ENCODE measurements around the gene PSMD1.
"Not testable (repeated sequence)": the region's sequence is repeated elsewhere in the genome, so short reads cannot be mapped to it uniquely, and the experiment has no call there.

PSMD1 gene

DNA sequence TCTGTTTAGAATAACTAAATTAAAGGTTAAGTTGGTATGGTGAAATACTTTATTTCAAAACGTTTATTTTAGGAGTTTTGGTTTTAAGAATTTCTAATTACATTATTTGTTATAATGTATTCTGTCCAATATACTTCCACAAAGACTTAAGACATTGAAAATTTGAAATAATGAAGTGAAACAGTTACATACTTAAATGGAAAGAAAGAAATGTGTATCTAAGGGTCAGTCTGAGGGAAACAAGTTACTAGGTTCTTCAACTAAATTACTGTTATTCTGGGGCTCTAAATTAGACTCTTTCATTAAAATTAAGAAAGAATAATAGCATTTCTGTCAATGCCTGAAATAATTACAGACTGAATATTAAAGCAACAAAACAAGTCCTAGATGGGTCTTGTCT, 60.5 kb downstream of the PSMD1 start:
- no peak for DNase-seq (ENCODE audit: low read depth)

DNA sequence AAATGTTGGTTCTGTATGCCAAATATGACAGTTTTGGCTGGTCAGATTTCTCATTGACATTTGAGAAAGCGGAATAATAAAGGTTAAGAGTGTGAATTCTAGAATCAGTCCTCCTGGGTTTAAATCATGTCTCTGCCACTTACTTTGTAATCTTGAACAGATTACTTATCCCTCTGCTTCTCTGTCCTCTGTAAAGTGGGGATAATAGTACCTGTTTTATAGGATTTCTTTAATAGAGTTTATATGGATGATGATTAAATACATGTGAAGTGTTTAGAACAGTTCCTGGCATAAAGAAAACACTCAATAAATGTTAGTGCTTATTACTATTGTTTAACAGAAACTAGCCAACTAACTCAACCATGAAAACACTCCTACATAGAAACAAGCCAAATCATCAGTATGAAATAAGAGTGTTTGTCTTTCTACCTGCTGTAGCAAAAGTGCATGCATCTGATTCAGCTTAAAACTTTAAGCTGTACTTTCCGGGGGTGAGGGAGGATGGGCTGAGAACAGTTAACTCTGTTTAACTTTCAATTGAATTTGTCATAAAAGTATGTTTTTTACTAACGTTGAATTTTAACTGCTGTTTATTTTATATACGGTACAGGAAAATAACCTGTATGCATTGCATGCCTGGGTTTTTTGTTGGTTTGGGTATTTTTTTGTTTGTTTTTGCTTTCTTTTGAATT, 61.4 kb downstream of the PSMD1 start:
- no peak for DNase-seq (ENCODE audit: low read depth)

DNA sequence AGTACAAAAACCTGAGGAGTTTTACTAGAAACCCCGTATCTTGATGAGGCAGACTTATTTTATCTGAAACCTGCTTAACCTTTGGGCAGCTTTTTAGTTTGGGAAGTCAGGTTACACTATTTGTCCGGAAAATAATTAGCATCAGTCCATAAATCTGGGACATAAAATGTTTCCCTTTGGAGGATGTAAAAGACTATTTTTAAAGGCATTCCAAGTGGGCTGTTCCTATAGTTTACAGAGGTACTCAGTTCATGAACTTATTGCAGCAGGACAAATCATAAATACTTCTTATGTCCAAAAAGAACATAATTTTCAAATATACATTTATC, 61.9 kb downstream of the PSMD1 start:
- no peak for DNase-seq (ENCODE audit: low read depth)

DNA sequence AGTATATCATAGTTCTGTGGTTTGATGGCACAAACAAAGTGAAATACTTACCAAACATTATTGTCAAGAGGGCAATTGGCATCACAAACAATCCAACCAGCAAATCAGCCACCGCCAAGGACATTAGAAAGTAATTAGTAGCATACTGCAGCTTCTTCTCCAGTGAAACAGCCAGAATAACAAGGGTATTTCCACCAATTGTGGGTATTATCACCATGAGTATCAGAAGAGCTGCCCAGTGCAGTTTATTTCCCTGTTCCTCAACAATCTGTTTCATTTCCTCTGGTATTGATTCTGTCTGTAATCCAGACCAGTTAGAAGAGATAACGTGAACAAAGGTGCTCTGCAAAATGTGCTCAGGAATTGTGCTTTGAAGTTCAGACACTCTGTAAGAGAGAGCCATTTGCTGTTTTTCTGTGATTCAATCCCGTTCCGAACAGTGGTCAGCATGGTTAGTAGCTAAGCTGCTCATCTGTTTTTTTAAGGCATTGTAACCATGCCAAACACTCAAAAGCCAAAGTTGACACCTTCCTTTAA, 66.8 kb downstream of the PSMD1 start:
- DNase-seq (ENCODE audit: low read depth), result no peak

DNA sequence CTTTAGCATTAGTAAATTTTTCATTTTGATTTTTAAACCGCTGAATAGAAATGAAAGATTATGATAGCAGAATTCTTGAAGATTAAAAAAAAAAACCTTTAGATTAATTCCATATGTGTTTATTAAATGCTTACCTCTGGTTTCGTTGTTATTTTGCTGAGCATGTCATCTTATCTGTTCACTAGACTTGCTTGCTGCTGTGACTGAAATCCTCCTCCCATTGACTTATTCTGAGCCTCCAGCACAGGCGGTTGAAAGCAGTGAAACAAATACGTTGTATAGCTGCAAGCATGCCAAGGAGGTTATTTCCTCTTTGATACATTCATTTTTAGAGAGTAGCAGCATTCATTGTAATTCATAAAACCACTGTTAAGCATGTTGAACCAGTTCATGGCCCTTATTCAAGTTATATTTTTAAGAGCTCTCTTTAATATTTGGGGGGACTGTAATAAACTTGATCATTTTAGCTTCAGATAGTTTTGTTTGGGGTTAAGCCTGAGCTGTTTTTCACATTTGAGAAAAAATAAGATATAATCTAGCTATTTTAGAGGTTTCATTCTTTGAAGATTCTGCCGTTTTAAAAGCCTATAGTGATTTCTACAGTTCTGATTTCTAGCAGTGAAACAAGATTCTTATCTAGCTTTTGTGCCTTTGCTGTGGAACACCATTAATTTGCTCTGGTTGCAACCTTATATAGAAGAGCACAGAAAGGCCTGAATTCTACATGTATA, 68.3 kb downstream of the PSMD1 start, which contains the start of gene HTR2B:
TSS of gene HTR2B (minus strand) at position 205 of the 731 bp plus-strand sequence. CDS start 1,278 bp downstream, outside the sequence.
- no peak for DNase-seq (ENCODE audit: low read depth)

DNA sequence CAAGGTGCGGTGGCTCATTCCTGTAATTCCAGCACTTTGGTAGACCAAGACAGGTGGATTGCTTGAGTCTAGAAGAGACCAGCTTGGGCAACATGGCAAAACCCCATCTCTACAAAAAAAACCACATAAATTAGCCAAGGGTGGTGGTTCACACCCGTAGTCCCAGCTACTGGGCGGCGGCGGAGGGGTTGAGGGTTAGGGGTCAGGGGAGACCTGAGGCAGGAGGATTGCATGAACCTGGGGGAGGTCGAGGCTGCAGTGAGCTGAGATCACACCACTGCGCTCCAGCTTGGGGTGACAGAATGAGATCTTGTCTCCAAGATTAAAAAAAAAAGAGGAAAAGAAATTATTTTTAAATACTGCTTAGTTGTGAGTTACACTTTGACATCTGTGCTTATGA, 69.5 kb downstream of the PSMD1 start:
- no peak for DNase-seq (ENCODE audit: low read depth)

DNA sequence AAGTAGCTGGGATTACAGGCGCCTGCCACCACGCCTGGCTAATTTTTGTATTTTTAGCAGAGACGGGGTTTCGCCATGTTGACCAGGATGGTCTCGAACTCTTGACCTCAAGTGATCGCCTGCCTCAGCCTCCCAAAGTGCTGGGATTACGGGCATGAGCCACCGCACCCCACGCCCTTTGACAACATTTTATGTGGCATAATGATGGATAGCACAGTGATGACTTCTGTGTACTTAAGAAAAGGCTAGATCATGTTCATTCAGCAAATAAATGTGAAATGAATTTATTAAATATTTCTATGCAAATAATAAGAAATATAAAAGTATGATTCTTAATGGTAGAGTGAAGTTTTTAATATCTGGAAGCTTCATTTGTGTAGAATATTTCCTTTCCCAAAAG, 70.8 kb downstream of the PSMD1 start:
- no peak for DNase-seq (ENCODE audit: low read depth)

DNA sequence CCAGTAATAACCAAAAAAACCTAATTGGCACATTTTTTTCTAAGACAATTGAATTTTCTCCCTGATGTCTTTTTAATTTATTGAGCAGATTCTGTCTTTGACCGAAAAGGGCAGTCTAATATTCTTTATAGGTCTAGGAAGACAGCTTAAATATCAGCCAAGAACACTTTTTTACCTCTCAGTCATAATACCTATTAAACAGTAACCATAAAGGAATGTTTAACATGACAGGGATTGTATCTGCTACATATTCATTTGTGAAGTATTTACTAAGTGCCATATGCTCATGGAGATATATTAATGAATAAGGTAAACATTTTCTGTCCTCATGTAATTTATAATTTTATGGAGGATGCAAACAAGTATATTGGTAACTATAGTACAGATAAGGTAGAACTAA, 71.3 kb downstream of the PSMD1 start:
- DNase-seq (ENCODE audit: low read depth), result no peak

DNA sequence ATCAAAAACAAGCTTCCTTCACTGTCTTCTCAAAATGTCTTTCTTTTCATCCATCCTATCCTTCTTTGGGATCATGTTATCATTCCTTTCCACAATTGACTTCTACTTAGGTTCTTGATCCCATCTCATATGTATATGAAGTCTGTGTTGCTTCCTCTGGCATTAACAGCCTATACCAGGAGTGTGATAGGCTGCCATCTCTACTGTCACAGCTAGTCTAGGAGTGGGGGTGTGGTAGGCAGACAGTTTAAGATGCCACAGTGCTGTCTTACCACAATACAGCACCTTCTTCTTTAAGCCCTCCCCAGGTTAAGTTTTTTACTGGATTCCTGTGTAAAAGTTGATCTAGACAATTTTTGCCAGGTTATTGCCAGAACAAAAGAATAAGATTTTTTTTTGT, 71.9 kb downstream of the PSMD1 start:
- DNase-seq (ENCODE audit: low read depth), result no peak

DNA sequence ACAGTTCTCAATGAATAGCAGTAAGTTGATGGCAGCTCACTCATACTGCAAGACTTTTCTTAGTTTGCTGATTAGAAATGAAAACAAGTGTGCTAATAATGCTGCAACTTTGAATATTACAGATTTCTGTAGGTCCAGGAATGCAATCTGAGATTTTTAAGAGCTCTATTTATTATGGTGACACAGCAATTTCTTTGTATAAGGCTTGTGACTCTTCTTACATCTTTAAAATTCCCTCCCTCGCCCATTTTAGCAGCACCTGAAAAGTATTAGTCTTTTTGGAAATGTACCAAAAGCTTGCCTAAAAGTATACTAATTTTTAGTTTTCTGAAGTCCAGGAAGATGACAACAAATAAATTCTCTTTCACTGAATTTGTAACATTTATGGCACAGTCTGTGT, 72.5 kb downstream of the PSMD1 start:
- no peak for DNase-seq (ENCODE audit: low read depth)

DNA sequence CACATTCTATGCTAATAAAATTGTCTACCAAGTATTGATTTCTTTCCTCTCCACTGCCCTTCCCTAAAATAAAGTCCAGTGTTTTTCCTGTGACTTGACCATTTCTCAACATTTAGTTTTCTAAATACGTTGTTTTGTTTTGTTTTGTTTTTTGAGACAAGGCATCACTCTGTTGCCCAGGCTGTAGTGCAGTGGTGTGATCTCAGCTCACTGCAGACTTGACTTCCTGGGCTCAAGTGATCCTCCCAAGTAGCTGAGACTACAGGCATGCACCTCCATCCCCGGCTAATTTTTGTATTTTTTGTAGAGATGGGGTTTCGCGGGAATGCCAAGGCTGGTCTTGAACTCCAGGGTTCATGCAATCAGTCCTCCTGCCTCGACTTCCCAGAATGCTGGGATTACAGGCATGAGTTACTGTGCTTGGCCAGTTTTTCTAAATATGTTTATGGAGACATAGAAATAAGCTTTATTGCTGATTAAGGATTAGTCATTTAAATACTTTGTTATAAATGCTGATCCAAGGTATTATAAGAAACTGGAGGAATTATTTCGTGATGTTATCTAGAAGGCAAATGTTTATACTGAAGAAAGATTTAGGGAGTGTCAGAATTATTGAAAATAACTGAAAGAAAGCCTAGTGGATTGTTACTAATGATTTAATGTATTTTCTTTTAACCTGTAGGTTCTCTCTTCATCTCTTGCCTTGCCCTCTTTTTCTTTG, 73.8 kb downstream of the PSMD1 start:
- no peak for DNase-seq (ENCODE audit: low read depth)

DNA sequence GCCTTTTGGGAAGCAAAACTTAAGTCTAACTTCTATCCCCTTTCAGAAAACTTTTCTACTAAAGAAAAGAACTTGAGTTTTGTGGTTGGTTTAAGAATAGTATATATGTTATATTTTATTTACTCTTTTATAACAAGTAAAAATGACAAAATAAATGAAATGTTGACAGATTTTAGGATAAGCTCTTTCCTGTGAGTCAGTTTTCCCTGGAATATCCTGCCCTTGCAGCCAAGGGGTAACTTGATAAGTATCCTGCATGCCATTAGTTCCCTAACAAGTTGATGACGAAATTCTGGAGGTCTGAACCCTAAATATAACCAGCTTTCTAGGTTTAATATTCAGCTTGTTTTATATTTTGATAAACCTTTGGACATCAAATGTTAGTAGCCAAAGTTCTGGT, 75.5 kb downstream of the PSMD1 start:
- DNase-seq (ENCODE audit: low read depth), result no peak

DNA sequence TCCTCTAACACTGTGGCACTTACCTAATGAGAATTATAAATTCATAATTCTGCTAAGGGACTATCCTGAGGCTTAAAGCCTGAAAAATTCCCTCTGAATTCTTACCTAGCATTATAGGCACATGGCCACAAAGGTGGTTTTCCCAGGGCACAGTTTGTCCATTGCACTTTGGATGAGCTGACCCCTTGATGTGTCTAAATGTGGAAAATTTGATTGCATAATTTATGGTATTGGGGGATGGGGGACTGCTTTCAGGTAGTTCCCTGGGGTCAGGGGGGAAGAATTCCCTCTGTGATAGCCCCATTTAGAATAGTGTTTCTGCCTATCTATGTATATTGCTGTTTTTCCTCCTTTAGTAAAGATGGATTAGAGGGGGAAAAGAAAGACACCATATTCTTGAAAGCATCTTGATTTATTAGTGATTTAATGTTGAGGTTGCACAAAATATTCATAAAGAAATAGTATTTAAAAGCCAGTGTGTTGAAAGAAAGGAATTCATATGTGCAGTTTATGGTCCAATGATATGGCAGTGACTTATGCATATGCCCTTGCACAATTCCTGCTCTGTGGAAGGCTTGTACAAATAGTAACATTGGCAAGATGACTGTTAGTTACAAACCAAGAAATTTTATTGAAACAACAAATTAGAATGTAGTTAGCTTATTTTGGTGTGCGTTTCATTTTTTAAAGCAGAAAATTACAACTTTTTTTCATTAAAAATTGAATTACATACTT, 76.9 kb downstream of the PSMD1 start:
- DNase-seq (ENCODE audit: low read depth), result no peak

DNA sequence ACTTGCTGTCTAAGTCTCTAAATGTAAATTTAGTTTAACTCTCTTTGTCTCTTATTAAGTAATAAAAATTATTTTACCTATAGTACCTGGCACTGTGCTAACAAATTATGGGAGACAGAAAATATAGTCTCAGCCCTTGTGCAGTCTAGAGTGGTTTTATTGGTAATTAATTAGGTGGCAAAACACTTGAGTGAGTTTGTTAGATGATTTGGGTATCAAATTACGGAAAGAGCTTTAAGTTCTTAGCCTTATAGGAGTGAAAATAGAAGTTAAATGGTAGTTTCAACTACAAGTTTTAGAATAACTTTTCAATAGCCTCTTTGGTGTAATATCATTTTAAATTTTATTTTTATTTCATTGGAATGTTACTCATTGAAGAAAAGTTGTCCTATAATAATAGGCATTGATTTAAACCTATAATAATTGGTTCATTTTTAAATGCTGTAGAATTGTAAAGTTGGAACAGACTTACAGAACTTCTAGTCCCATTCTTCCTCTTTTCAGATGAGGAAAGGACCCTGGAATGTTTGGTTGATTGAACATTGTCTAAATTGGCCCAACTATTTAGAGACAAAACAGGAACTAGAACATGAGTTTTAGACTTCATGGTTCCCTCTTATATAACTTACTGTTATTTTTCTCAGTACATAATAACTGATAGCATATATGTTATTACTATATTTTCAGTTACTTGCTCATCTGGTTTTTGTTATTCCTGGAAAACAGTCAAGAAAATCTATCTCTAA, 78.4 kb downstream of the PSMD1 start:
- no peak for DNase-seq (ENCODE audit: low read depth)

DNA sequence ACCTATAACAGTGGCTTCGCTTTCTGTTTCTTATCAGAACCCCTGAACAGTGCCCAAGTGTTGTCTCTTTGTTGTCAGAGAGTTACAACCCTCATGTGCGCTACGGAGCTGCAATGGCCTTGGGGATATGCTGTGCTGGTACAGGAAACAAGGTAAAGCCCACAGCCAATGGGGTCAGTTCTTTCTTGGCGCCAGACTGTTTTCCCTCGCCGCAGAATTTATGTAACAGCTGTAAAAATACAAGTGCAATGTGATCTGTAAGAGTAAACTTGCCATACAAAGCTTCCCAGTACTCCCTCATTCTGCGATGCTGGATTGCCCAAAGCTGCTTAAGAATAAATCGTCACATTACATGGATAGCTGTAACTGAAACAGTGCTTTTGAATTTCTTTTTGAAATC, 82.0 kb downstream of the PSMD1 start:
- DNase-seq (ENCODE audit: low read depth), result no peak

DNA sequence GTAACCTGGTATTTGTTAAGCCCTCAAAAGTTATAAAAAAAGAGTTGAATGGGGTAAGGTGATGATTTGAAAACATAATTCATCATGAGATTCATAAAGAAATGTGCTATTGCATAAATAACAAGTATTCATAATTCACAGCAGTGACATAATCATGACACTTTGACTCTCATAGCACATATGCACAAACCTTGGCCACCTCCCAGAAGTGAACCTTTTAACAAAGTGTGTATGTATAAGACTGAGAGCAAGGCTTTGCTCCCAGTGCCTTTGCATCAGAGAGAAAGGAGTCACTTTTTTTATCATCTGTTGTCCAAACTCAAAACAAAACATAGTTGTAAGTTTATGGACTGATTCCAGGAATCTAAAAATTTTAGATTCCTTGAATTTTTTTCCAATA, 83.1 kb downstream of the PSMD1 start:
- no peak for DNase-seq (ENCODE audit: low read depth)

DNA sequence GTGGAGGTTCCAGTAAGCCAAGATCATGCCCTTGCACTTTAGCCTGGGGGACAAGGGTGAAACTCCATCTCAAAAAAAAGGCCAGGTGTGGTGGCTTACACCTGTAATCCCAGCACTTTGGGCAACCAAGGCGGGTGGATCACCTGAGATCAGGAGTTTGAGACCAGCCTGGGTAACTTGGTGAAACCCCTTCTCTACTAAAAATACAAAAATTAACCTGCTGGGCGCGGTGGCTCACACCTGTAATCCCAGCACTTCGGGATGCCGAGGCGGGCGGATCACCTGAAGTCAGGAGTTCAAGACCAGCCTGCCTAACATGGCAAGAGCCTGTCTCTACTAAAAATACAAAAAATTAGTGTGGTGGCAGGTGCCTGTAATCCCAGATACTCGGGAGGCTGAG, 84.1 kb downstream of the PSMD1 start:
- not testable (repeated sequence) for DNase-seq (ENCODE audit: low read depth)

DNA sequence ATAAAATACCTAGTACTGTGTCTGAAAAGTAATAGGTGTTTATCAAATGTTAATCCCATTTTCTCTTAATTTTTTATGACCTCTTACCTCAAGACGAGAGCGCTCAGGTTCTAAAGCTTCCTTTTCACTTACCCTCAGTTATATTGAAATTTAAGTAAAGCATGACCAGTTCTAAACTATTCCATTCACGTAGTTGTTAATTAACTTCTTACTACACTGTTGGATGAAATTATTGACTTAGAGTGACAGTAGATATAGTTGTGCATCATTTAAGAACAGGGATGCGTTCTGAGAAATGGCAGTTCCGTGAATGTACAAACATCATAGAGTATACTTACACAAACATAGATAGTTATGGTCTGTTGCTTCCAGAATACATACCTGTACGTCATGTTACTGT, 88.2 kb downstream of the PSMD1 start:
- no peak for DNase-seq (ENCODE audit: low read depth)

DNA sequence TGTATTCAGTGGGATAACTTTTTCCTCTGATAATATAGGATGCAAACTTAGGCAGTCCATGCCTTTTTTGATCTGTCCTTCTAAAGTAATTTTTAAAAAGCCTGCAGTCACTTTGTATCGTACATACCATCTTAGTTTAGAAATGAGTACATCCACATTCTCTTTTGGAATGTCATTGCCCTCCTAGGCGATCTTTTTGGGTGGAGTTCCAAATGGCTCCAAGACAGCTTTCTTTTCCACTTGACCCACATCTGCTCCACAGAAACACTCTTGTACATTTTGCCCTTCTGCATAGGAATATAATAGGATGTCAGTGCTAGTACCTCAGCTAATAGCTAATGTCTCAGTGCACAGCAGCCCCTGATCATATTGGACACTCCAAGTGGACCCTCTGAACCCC, 90.0 kb downstream of the PSMD1 start:
- no peak for DNase-seq (ENCODE audit: low read depth)

DNA sequence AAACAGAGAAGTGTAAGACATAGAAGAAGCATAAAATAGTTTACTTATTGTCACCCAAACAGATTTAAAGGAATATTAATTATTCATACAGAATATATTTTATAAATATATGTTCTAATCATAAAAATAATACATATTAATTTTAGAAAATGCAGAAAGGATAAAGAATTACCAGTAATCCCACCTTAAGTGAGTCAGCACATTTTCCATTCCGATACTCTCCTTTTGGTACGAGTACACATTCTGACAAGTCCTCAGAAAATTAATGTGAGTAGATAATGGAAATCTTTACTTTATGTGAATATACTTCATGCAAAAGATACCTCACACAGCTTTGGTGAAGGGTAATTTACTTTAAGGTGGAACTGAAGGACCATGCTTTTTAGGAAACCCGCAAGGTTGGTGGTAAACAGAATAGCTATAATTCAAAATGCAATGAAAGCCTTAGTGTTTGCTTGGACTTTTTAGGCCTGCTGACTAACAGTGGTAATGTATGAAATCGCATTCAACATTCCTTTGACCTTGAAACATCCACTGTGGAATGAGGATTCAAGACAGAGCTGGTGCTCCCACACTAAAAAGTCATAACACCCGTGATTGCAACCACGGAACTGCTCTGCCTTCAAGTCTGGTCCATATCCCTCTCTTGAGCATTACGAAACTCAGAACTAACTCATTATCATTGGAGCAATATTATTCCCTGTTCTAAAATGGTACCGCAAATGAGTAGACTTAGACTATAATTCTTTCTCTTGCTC, 96.3 kb downstream of the PSMD1 start:
- no peak for DNase-seq (ENCODE audit: low read depth)

DNA sequence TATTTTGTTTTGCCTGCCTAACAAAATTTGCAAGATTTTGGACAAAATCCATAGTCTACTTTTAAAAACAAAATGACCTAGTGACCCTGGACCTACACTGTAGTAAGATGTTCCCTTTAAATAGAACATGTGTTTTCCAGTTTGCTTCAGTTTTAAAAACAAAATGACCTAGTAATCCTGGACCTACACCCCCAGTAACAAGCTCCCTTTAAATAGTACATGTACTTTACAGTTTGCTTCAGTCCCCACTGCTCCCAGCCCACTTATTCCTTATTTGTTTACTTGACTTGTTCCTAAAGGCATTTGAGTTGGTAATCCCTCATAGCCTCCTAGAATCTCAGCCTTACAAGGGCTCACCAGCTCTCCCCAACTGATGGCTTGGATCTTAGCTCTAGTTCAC, 102.6 kb downstream of the PSMD1 start:
- no peak for DNase-seq (ENCODE audit: low read depth)
